NCI-H1417 treated with DMSO at 0.1 percent for 48 hours (cell line): ENCODE measurements around the gene TAGLN3.

Source experiments
- DNase-seq: peaks from one replicate; lab custom pipeline; 2025; lab: John Stamatoyannopoulos, UW

TAGLN3 gene

GRCh38 chr3:111998636-111999483, at the start of gene TAGLN3:
Gene TAGLN3 (plus strand): TSS chr3:111998922. CDS start chr3:111999423, 501 bp downstream.
- peak; percentile 81 for DNase-seq

DNA sequence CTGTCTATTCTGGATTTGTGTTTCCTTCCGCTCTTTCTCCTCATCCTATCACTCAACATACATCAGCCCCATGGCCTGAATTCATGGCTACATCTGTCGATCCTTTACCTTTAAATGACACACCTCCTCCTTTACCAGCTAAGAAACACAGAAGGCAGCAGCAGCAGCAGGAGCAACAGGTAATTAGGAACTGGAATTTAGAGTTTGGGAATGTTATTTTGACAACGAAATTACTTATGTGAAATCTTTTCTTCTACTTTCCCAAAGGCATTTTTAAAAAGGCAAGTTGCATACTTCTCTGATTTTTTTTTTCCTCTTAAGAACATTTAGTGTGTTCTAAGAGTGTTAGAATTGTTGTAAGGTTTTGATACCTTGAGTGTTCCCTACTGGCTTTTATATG, 49.0 kb upstream of the TAGLN3 start:
- DNase-seq = no peak

DNA sequence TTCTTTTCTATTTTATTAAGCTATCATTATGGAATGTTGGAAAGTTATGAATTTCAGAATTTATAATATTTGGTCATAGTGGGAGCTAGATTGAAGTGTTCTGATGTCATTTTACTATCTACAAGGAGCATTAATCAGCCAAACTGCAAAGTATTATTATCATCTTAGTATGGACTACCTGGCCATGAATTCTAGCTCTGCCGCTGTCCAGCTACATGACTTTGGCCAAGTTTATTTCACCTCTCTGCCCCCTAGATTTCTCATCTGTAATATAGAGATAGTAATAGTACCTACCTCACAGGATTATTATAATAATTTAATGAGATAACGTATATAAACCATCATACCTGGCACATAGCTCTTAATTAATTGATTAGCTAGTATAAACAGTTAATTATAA, 47.7 kb upstream of the TAGLN3 start:
- DNase-seq = no peak

DNA sequence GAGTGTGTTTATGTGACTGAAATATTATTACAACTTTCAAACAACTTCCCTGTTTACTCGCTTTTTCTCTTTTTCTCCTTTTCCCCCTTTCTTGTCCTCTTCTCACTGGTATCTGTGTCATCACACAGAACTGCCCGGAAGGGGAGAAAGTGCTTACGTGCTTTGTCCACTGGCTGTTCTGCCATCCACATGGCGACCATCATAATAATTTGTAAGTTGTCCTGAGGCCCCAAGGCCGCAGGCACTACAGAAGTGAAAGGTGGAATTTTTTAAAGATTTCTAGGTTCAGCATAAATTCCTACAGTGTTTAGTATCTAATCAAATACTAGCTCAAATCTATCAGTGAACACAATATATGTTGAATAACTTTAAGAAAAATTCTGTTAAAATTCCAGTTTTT, 46.6 kb upstream of the TAGLN3 start:
- DNase-seq = no peak

GRCh38 chr3:111952866-111953450, 45.8 kb upstream of the TAGLN3 start:
- no peak for DNase-seq

DNA sequence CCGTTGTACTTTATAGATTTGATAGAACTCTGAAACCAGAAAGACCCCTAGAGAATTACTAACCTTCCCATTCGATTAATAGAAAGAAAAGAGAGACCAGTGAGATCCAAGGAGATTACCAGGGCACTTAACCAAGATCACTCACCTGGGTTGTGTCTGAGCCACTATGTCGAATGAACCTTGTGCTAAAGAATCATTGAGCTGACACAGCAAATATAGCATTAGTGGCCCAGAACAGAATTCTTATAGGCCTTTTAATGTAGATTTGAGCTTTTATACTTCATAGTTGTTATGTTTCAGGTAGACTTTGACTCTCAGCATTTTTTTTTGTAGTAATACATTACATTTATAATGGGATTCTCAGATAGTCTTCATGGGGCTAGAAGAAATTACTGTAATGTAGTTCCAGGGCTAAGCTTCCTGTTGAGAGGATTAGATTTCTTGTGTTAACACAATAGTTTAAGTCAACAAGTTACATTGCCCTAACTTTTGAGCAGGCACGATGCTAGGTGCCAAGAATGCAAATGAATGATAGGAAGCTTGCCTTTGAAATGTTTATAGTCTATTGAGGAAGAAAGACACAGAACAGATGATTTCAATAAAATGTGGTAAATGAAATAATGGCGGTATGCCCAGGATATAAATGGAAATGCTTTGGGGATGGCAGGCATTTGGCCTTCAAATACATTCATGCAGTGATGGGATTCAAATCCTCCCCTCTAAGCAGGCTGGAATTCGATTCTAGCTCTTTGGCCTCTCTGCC, 44.3 kb upstream of the TAGLN3 start:
- no peak for DNase-seq

DNA sequence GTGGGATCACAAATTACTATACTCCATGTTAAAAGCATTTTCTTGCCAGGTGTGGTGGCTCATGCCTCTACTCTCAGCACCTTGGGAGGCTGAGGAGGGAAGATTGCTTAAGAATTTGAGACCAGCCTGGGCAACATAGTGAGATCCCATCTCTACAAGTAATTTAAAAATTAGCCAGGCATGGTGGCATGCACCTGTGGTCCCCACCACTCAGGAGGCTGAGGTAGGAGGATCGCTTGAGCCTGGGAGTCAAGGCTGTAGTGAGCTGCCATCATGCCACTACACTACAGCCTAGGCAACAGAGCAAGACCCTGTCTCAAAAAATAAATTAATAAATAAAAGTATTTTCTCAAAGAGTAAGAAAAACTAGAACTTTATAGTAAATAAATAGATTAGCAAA, 42.8 kb upstream of the TAGLN3 start:
- no peak for DNase-seq

GRCh38 chr3:111956449-111956848, 42.3 kb upstream of the TAGLN3 start:
- DNase-seq = no peak

DNA sequence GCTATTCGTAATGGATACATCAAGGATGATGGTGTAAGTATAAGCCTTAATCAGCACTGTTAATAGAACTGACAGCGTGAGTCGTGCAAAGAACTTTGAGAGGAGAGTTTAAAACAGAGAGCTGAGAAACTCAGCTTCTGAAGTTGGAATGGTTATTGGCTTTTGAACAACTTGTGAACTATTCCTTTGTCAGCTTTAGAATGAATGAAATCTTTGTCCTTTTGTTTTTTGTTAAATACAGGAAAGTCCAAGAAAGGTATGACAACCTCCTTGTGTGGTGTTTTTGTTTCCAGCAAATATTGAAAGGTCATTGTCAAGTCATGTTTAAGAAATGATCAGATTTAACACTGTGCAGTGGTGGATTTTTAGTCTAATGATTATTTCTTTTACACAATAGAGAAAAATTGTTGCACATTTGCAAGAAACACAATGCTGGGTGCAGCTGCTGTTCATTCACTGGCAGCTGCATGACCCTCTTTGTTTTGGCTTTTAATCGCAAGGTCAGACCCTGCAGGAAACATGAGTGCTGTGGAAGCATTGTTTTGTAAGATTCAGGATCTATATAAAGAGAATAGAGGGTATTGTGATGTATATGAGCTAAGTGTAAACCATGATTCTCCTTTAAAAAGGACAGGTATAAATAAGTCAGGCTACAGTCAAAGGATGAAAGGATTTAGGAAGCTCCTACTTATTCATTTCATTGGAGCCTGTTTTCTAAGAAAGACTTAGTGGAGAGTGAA, 41.6 kb upstream of the TAGLN3 start:
- no peak for DNase-seq

DNA sequence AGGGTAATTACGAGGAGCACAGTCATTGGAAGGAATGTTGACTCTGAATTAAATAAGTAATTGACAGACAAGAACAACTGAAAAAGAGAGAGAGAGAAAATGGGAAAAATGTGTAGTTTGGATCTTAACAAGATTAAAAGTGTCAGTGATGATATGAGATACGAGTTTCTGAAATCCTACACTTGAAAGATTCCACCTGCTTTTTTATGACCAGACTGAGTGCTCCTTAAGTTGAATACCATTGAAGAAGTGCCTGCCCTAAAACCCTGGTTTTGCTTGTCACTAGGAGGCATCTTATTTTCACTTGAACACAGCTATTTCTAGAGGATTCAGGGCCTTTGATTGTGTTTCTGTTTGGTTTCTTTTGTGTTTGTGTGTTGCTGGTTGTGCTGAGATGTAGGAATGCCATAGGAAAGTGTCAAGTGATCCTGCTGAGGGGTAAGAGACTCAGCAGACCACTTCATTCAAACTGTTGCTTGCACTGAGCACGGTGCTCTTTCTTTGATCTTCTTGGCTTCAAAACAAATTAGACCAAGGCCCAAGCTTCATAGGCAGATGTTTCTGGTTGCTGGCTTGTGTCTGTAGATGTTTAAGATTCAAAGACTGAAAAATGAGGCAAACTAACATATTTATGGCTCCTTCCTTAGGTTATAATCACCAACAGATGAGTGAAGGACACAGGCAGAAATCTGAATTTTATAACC, 37.1 kb upstream of the TAGLN3 start:
- DNase-seq = no peak

GRCh38 chr3:111963424-111963823, 35.3 kb upstream of the TAGLN3 start:
- DNase-seq = no peak

GRCh38 chr3:111965484-111965883, 33.2 kb upstream of the TAGLN3 start:
- DNase-seq = no peak

DNA sequence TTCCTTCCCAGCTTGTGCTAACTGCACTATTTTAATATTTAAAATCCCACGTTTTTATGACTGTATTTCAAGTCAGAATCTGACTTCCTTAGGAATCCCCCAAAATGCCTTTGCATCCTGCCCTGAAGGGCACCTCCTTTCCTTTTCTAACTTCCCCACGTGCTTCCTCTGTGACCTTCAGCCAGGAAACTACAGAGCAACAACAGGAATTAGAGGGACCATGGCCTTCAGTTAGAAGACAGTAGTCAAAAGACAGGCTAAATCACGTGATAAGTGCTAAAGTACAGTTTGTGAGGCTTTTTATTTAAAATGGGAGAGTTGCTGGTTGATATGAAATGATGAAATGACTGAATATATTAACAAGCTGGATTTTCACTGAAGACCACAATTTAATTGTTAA, 31.7 kb upstream of the TAGLN3 start:
- DNase-seq = no peak

- peak; percentile 61 for DNase-seq
Measured at GRCh38 chr3:111967651-111968274, 31.0 kb upstream of the TAGLN3 start.

- DNase-seq = peak; percentile 68
Measured at GRCh38 chr3:111968319-111969054, 30.2 kb upstream of the TAGLN3 start.

- DNase-seq = no peak
Measured at GRCh38 chr3:111970376-111970775, 28.3 kb upstream of the TAGLN3 start.

DNA sequence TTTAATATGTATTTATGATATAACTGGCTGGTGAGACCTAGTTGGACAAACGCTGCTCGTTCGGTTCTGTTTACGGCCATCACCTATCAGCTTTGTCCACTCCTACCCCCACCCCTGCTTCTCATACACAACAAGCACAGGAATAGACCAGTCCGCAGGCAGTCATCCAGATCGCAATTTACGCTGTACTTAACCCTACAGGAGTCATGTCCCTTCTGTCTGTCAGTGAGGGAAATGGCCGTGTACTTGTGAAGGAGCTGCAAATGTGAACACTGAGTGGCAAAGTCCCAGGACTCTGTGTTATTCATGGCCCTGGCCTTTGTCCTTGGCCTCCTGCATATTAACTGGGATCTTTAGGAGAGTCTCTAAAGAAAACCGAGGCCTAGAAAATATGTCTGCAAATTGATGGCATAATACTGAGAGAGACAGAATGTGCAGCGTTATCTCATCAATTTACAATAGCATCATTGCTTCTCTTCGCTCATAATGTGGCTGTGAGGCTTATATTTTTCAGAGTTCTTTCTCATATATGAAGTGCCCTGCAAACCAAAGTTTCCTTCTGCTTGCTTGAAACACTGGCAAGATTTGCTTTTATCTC, 27.1 kb upstream of the TAGLN3 start:
- DNase-seq = peak; percentile 44

- DNase-seq = no peak
Measured at GRCh38 chr3:111972891-111973290, 25.8 kb upstream of the TAGLN3 start.

- DNase-seq = no peak
Measured at GRCh38 chr3:111975131-111975530, 23.6 kb upstream of the TAGLN3 start.

- no peak for DNase-seq
Measured at GRCh38 chr3:111976254-111976653, 22.5 kb upstream of the TAGLN3 start.
